ENCODE results near the gene SUGP1. TPM values are rescaled to one million over a fixed set of nuclear protein-coding genes. Genes with fewer than 3 reads are reported as not detected.

Gene SUGP1
- total RNA-seq, 2 experiments from 2014 or later: 42.8 to 51.3 TPM

GRCh38 chr19:19305696-19306095 is 14.6 kb downstream of the SUGP1 start:
- Mint-ChIP-seq H3K9me3 (no peaks in the 10 kb centered on the region), H3K4me1 (ENCODE audit: low read depth) (peaks cover 2% of the 10 kb centered on the region), H3K36me3 (ENCODE audit: low read depth) (peaks cover 28% of the 10 kb centered on the region), H3K27ac (no peak overlapping the region), H3K27me3 (no peaks in the 10 kb centered on the region), H3K4me3 (no peak overlapping the region)
- no peak for TF ChIP-seq CTCF (IDR thresholded peaks at IDR 0.05)
- no peak for ATAC-seq
- DNase-seq: no peak
- intact Hi-C loops (cut with micrococcal nuclease): no loop called here
- ChIA-PET POLR2A (interaction anchor here (0.7 to 1.4 kb wide), 3 partner anchors 21 to 154 kb away, joined by 3 to 4 read pairs (median 4); no protein-coding TSS in a partner anchor), CTCF (interaction anchor here (1.0 to 1.4 kb wide), 2 partner anchors 14 to 27 kb away, joined by 3 read pairs; no protein-coding TSS in a partner anchor)

- intact Hi-C loops (cut with micrococcal nuclease): no loop called here
- Mint-ChIP-seq H3K36me3 (ENCODE audit: low read depth) (peaks cover 25% of the 10 kb centered on the region), H3K4me3 (no peak overlapping the region), H3K27me3 (no peaks in the 10 kb centered on the region), H3K4me1 (ENCODE audit: low read depth) (peaks cover 2% of the 10 kb centered on the region), H3K9me3 (no peaks in the 10 kb centered on the region), H3K27ac (no peak overlapping the region)
- no peak for ATAC-seq
- ChIA-PET CTCF (interaction anchor here (1.4 kb wide), 1 partner anchor 13 kb away, joined by 3 read pairs; no protein-coding TSS in a partner anchor), POLR2A (interaction anchor here (0.7 to 1.4 kb wide), 3 partner anchors 20 to 155 kb away, joined by 3 to 4 read pairs (median 4); no protein-coding TSS in a partner anchor)
- DNase-seq: no peak
- TF ChIP-seq CTCF (IDR thresholded peaks at IDR 0.05): no peak
Measured at GRCh38 chr19:19305066-19305465, 15.2 kb downstream of the SUGP1 start.

GRCh38 chr19:19304186-19304965 is 15.9 kb downstream of the SUGP1 start:
- H3K4me3 Mint-ChIP-seq: no peak overlapping the region
- TF ChIP-seq CTCF (IDR thresholded peaks at IDR 0.05): no peak
- H3K27ac Mint-ChIP-seq: no peak overlapping the region
- ChIA-PET POLR2A (no interaction called here), CTCF (interaction anchor here (1.4 kb wide), 1 partner anchor 13 kb away, joined by 3 read pairs; no protein-coding TSS in a partner anchor)
- H3K4me1 Mint-ChIP-seq (ENCODE audit: low read depth): no peaks in the 10 kb centered on the region
- DNase-seq (no peak), ATAC-seq (no peak)
- intact Hi-C loops (cut with micrococcal nuclease): no loop called here
- H3K36me3 Mint-ChIP-seq (ENCODE audit: low read depth): peaks cover 22% of the 10 kb centered on the region
- H3K9me3 Mint-ChIP-seq: no peaks in the 10 kb centered on the region
- no peaks in the 10 kb centered on the region for H3K27me3 Mint-ChIP-seq

GRCh38 chr19:19303411-19303810 is 16.9 kb downstream of the SUGP1 start:
- Mint-ChIP-seq H3K27me3 (no peaks in the 10 kb centered on the region), H3K36me3 (ENCODE audit: low read depth) (peaks cover 19% of the 10 kb centered on the region), H3K9me3 (no peaks in the 10 kb centered on the region), H3K27ac (no peak overlapping the region), H3K4me3 (no peak overlapping the region), H3K4me1 (ENCODE audit: low read depth) (no peaks in the 10 kb centered on the region)
- TF ChIP-seq CTCF (IDR thresholded peaks at IDR 0.05): no peak
- intact Hi-C loops (cut with micrococcal nuclease): no loop called here
- CTCF ChIA-PET: no interaction called here
- ATAC-seq (no peak), DNase-seq (no peak)
- POLR2A ChIA-PET: no interaction called here

GRCh38 chr19:19300613-19301012 is 19.7 kb downstream of the SUGP1 start:
- intact Hi-C loops (cut with micrococcal nuclease): no loop called here
- Mint-ChIP-seq H3K9me3 (no peaks in the 10 kb centered on the region), H3K27ac (no peak overlapping the region), H3K27me3 (no peaks in the 10 kb centered on the region), H3K4me1 (ENCODE audit: low read depth) (no peaks in the 10 kb centered on the region), H3K36me3 (ENCODE audit: low read depth) (peaks cover 19% of the 10 kb centered on the region), H3K4me3 (no peak overlapping the region)
- CTCF ChIA-PET: no interaction called here
- DNase-seq: no peak
- POLR2A ChIA-PET: interaction anchor here (1.0 to 1.2 kb wide), 2 partner anchors 10 to 109 kb away, joined by 4 to 5 read pairs; partner anchors contain the start of genes BORCS8 and RFXANK
- no peak for TF ChIP-seq CTCF (IDR thresholded peaks at IDR 0.05)
- ATAC-seq: no peak

Measured in activated CD8-positive, alpha-beta T cell treated with anti-CD3 and anti-CD28 coated beads for 36 hours (primary cell).